ENCODE measurements around the gene PRR20B. TPM values are rescaled to one million over a fixed set of nuclear protein-coding genes. Genes with fewer than 3 reads are reported as not detected.

The PRR20B gene
- total RNA-seq, result not detected in 2 replicates

DNA sequence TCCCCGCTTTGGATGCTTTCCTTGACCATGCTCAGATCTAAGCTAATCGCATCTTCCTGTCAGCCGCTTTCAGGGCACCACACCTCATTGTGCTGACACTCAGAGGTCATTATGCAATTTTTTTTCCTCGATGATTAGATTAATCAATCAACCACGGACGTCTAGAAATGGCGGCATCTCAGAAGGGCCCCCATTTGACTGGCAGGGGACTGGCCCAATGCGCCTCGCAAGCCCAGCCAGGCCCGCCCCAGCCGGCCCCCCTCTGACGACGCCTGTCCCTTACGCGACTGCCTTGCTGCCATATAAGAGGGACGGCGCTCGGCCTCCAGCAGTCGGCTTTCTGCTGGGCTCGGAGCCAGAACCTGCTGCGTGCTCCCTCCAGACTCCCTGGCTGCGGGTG lies at the start of gene PRR20B:
TSS of gene PRR20B (plus strand) at position 301 of the 400 bp plus-strand sequence. CDS start 387 bp downstream, outside the sequence.

DNA sequence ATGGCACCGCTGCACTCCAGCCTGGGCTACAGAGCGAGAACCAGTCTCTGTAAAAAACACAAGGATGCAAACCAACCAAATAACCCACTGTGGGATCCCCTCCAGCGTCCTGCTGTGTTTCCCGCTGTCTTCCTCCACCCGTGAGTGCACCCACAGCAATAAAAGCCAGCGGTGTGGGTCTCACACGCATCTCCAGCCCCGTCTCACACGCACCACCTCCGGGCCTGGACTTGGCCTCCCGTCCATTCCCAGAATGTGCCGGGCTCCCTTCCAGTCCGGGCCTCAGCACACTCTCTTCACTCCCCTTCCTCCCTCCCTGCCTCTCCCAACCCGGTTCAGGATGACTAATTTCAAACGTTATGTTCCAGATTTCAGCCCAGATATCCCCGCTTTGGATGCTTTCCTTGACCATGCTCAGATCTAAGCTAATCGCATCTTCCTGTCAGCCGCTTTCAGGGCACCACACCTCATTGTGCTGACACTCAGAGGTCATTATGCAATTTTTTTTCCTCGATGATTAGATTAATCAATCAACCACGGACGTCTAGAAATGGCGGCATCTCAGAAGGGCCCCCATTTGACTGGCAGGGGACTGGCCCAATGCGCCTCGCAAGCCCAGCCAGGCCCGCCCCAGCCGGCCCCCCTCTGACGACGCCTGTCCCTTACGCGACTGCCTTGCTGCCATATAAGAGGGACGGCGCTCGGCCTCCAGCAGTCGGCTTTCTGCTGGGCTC lies 6.9 kb upstream of the PRR20B start, which contains the start of gene PRR20A:
TSS of gene PRR20A (plus strand) at position 684 of the 734 bp plus-strand sequence. CDS start 387 bp downstream, outside the sequence.

DNA sequence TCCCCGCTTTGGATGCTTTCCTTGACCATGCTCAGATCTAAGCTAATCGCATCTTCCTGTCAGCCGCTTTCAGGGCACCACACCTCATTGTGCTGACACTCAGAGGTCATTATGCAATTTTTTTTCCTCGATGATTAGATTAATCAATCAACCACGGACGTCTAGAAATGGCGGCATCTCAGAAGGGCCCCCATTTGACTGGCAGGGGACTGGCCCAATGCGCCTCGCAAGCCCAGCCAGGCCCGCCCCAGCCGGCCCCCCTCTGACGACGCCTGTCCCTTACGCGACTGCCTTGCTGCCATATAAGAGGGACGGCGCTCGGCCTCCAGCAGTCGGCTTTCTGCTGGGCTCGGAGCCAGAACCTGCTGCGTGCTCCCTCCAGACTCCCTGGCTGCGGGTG lies 6.5 kb downstream of the PRR20B start, which contains the start of gene PRR20C:
TSS of gene PRR20C (plus strand) at position 301 of the 400 bp plus-strand sequence. CDS start 387 bp downstream, outside the sequence.

DNA sequence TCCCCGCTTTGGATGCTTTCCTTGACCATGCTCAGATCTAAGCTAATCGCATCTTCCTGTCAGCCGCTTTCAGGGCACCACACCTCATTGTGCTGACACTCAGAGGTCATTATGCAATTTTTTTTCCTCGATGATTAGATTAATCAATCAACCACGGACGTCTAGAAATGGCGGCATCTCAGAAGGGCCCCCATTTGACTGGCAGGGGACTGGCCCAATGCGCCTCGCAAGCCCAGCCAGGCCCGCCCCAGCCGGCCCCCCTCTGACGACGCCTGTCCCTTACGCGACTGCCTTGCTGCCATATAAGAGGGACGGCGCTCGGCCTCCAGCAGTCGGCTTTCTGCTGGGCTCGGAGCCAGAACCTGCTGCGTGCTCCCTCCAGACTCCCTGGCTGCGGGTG lies 13.0 kb downstream of the PRR20B start, which contains the start of gene PRR20D:
TSS of gene PRR20D (plus strand) at position 301 of the 400 bp plus-strand sequence. CDS start 387 bp downstream, outside the sequence.

DNA sequence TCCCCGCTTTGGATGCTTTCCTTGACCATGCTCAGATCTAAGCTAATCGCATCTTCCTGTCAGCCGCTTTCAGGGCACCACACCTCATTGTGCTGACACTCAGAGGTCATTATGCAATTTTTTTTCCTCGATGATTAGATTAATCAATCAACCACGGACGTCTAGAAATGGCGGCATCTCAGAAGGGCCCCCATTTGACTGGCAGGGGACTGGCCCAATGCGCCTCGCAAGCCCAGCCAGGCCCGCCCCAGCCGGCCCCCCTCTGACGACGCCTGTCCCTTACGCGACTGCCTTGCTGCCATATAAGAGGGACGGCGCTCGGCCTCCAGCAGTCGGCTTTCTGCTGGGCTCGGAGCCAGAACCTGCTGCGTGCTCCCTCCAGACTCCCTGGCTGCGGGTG lies 19.6 kb downstream of the PRR20B start, which contains the start of gene PRR20E:
TSS of gene PRR20E (plus strand) at position 301 of the 400 bp plus-strand sequence. CDS start 387 bp downstream, outside the sequence.

Small RNA genes lying within 50 kb of the gene (small RNA-seq; reads per million reads assigned to genes)
- not detected for gene PRR20FP (ENCODE audit: low replicate concordance)

Other genes with a start within 250 kb of the PRR20B start
- not detected in 2 replicates for gene PRR20A, start 6.6 kb upstream of the PRR20B start, total RNA-seq
- gene PRR20C, start 6.6 kb downstream of the PRR20B start, total RNA-seq, result not detected in 2 replicates
- gene PRR20D, start 13.1 kb downstream of the PRR20B start, total RNA-seq, result not detected in 2 replicates
- not detected in 2 replicates for gene PRR20E, start 19.7 kb downstream of the PRR20B start, total RNA-seq

Measured in placental pericyte (primary cell).